Prostate gland (tissue), 2 donors: ENCODE results near the gene TYK2.

ENCODE experiments used
- POLR2A ChIP-seq: fragments of 450-650 bp; IDR thresholded peaks from one replicate; pipeline ENCODE4 v1.6.1; 2016; ENCODE audit warnings: antibody characterized with exemption, mild to moderate bottlenecking
- POLR2AphosphoS5 ChIP-seq: sonication (generic); formaldehyde crosslinking; IDR thresholded peaks from one replicate; pipeline ENCODE4 v1.6.1; 2017; ENCODE audit warnings: antibody characterized with exemption
- TF ChIP-seq, protein P1 (sequence below), 4 experiments: fragments of 200-600 bp in 2 of 4; fragments of 450-650 bp in 2 of 4; sonication (generic) in 2 of 4; IDR thresholded peaks; 1 replicate in 3 of 4; 2 replicates in 1 of 4; pipeline ENCODE4 v1.5.1; 2016 to 2019; ENCODE audit warnings: antibody characterized with exemption in 4 of 4, mild to moderate bottlenecking in 2 of 4, moderate library complexity in 2 of 4

DNA sequence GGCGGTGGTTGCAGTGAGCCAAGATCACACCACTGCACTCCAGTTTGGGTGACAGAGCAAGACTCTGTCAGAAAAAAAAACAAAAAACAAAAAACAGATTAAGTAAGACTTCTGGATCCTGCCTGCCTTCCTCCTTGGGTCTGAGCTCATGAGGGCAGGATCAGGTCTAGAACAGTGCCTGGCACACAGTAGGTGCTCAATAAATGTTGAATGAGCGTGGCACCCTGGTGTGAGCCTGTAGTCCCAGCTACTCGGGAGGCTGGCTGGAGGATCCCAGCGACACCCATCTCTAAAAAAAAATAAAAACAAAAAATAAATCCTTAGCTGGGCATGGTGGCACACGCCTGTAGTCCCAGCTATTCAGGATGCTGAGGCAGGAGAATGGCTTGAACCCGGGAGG is 25.8 kb upstream of the TYK2 start:
- TF ChIP-seq, protein P1, sequence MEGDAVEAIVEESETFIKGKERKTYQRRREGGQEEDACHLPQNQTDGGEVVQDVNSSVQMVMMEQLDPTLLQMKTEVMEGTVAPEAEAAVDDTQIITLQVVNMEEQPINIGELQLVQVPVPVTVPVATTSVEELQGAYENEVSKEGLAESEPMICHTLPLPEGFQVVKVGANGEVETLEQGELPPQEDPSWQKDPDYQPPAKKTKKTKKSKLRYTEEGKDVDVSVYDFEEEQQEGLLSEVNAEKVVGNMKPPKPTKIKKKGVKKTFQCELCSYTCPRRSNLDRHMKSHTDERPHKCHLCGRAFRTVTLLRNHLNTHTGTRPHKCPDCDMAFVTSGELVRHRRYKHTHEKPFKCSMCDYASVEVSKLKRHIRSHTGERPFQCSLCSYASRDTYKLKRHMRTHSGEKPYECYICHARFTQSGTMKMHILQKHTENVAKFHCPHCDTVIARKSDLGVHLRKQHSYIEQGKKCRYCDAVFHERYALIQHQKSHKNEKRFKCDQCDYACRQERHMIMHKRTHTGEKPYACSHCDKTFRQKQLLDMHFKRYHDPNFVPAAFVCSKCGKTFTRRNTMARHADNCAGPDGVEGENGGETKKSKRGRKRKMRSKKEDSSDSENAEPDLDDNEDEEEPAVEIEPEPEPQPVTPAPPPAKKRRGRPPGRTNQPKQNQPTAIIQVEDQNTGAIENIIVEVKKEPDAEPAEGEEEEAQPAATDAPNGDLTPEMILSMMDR (IDR thresholded peaks at IDR 0.05) = no peak
- TF ChIP-seq POLR2A (no peak), POLR2AphosphoS5 (no peak)
